ENCODE results near the gene ADRA2C.

ADRA2C gene

GRCh38 chr4:3809028-3809427, 42.8 kb downstream of the ADRA2C start:
- H3K27ac ChIP-seq, result no peak overlapping the region
- no peak for DNase-seq (ENCODE audit: low spot score)
- H3K4me3 ChIP-seq, result no peak overlapping the region
- TF ChIP-seq, protein P1, sequence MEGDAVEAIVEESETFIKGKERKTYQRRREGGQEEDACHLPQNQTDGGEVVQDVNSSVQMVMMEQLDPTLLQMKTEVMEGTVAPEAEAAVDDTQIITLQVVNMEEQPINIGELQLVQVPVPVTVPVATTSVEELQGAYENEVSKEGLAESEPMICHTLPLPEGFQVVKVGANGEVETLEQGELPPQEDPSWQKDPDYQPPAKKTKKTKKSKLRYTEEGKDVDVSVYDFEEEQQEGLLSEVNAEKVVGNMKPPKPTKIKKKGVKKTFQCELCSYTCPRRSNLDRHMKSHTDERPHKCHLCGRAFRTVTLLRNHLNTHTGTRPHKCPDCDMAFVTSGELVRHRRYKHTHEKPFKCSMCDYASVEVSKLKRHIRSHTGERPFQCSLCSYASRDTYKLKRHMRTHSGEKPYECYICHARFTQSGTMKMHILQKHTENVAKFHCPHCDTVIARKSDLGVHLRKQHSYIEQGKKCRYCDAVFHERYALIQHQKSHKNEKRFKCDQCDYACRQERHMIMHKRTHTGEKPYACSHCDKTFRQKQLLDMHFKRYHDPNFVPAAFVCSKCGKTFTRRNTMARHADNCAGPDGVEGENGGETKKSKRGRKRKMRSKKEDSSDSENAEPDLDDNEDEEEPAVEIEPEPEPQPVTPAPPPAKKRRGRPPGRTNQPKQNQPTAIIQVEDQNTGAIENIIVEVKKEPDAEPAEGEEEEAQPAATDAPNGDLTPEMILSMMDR (IDR thresholded peaks at IDR 0.05), result no peak

DNA sequence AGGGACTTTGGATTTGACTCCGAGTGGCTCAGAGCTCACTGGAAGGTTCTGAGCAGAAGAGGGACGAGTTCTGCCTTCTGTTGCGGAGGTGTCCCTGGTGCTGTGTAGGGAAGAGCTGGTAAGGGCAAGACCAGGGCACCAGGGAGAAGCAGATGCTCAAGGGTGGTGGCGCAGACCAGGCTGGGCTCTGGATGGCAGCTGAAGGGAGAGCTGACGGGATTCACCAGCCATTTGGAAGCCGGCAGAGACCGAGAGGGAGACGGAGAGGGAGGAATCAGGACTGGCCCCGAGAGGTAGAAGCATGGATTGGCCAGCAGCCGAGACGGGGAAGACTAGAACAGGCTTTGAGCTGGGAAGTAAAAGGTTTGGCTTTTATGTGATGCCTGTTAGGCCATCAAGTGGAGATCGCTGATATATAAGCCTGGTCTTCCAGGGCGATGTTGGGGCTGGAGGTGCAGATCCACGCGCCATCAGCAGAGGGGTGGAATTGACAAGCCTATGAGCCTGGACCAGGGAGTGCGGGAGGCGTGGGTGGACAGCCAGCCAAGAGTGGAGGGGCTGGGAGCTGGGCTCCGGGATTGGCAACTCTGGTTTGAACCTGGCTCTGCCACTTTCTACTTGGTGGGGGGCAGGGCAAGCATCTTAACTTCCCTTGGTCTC, 43.4 kb downstream of the ADRA2C start:
- TF ChIP-seq, protein P1 (IDR thresholded peaks at IDR 0.05), result no peak
- Histone ChIP-seq H3K4me3 (no peak overlapping the region), H3K27ac (no peak overlapping the region)
- DNase-seq (ENCODE audit: low spot score), result no peak

DNA sequence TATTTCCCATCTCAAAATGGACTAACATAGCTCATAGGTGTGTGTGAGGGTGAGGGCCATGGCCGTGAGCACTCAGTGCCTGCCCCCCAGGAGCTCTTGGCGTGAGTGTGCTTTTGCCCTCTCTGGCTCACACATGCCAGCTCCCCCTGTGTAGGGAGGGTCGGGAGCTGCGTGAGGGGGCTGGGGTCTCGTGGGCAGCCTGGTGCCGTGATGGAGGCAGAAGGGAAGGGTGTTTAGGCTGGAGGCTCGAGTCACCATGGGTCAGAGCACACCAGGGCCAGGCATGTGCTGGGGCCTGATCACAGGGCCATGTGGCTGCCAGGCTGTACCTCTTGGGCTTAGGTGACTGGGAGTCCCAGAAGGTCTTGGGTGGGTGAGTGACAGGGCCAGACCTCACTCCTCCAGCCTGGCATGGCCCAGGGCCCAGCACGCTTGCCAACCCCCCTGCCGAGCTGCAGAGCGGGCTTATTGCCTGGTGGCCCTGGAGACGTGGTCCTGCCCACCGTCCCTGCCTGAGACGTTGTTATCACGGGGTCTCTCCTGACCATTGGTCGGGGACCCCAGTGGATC, 44.0 kb downstream of the ADRA2C start:
- no peak for DNase-seq (ENCODE audit: low spot score)
- no peak overlapping the region for H3K27ac ChIP-seq
- no peak overlapping the region for H3K4me3 ChIP-seq
- TF ChIP-seq, protein P1 (IDR thresholded peaks at IDR 0.05), result no peak

- no peak overlapping the region for H3K4me3 ChIP-seq
- H3K27ac ChIP-seq, result no peak overlapping the region
- TF ChIP-seq, protein P1 (IDR thresholded peaks at IDR 0.05), result no peak
- no peak for DNase-seq (ENCODE audit: low spot score)
Observed at GRCh38 chr4:3810796-3811485, 44.8 kb downstream of the ADRA2C start.

DNA sequence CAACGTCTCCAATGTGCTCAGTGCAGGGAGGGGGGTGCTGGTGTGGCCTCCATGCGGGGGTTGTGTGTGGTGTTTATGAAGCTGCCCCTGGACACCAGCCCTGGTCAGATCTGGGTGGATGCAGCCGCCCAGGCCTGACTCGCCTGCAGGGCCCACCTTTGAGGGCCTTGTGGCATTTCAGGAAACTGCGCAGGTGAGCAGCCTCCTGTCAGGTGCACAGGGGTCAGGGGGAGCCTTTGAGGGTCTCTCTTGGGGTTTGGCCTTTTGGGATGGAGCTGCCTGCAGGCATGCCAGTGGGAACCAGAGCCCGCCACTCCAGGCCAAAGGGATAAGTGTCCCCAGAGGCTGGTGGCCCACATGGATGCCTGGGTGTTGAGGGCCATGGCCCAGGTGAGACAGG, 45.4 kb downstream of the ADRA2C start:
- Histone ChIP-seq H3K4me3 (no peak overlapping the region), H3K27ac (no peak overlapping the region)
- TF ChIP-seq, protein P1 (IDR thresholded peaks at IDR 0.05), result no peak
- no peak for DNase-seq (ENCODE audit: low spot score)

- TF ChIP-seq, protein P1 (IDR thresholded peaks at IDR 0.05), result no peak
- no peak for DNase-seq (ENCODE audit: low spot score)
- H3K4me3 ChIP-seq, result no peak overlapping the region
- H3K27ac ChIP-seq, result no peak overlapping the region
Observed at GRCh38 chr4:3812211-3812934, 46.2 kb downstream of the ADRA2C start.
